ENCODE results near the gene TMEM51.
A peak's percentile ranks its signal among the peaks of the same experiment; 100 is the strongest.

TMEM51 gene

DNA sequence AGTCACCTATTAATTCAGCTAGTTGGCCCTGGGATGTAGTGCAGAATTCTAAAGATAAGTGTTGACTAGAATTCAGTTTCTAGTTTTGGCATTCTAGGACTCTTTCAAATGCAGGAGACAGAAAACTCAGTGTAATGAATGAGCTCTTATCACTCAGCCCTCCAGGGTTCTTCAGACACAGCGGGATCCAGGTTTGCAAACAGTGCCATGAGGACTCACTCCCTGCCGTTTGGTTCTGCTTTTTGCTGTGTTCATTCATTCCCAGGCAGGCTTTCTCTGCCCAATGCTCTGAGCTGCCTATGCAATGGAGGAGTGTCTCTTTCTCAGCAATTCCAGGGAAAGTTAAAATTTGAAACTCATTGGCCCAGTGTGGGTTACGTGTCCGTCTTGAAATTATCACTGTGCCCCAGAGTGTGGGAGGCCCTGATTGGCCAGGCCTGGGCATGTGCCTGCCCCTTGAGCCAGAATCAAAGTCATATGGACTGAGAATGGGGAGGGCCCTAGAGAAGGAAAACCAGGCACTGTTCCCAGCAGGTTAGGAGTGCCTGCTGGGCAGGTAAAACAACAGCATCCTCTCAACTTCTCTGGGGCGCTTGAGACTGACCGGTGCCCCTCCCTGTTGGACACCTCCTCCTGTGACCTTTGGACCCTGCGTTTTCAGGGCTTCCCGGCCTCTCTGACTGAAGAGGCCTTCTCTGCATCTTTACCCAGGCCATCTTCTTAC lies 43.4 kb downstream of the TMEM51 start:
- DNase-seq = no peak
- Mint-ChIP-seq H3K9me3 (no peaks in the 10 kb centered on the region), H3K27ac (peak overlapping the region; percentile 36), H3K4me3 (no peak overlapping the region), H3K36me3 (ENCODE audit: low read depth) (no peaks in the 10 kb centered on the region), H3K4me1 (peaks cover 54% of the 10 kb centered on the region), H3K27me3 (ENCODE audit: low read depth, poor library complexity) (peaks cover 7% of the 10 kb centered on the region)
- TF ChIP-seq, protein P1, sequence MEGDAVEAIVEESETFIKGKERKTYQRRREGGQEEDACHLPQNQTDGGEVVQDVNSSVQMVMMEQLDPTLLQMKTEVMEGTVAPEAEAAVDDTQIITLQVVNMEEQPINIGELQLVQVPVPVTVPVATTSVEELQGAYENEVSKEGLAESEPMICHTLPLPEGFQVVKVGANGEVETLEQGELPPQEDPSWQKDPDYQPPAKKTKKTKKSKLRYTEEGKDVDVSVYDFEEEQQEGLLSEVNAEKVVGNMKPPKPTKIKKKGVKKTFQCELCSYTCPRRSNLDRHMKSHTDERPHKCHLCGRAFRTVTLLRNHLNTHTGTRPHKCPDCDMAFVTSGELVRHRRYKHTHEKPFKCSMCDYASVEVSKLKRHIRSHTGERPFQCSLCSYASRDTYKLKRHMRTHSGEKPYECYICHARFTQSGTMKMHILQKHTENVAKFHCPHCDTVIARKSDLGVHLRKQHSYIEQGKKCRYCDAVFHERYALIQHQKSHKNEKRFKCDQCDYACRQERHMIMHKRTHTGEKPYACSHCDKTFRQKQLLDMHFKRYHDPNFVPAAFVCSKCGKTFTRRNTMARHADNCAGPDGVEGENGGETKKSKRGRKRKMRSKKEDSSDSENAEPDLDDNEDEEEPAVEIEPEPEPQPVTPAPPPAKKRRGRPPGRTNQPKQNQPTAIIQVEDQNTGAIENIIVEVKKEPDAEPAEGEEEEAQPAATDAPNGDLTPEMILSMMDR (IDR thresholded peaks at IDR 0.05) = no peak

DNA sequence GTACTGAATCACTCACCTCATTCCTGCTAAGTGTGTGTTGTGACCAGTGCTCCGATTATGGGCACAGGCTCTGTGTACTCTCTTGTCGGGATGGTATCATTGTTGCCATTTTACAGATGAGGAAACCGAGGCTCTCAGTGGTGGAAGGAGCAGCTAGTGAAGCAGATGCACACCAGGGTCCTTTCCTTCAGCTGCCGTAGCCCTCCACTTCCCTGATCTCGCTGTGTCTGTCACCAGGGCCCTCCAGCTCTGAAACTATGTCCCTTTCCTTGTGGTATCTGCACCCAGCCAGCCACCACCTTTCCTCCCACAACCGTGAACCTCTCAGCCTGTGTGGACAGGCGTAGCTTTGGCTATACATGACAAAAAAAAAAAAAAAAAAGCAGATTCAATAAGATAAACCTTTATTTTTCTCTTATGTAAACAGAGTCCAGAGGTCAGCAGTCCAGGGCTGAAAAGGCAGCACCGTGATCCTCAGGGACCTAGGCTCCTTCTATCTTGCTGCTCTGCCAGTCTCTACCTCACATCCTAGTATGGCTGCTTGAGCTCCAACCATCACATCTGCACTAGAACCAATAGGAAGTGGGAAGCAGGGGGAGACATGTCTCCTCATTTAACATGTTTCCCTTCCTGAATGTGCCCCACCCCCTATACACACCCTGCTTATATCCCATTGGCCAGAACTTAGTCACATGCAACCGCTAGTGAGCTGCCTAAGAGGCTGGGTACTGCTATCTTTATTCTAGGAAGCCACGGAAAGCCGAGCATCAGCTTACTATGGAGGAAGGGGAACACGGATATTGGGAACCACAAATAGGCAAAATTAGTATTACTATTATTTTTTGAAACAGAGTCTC lies 44.3 kb downstream of the TMEM51 start:
- TF ChIP-seq, protein P1 (IDR thresholded peaks at IDR 0.05) = no peak
- Mint-ChIP-seq H3K27ac (no peak overlapping the region), H3K27me3 (ENCODE audit: low read depth, poor library complexity) (peaks cover 11% of the 10 kb centered on the region), H3K36me3 (ENCODE audit: low read depth) (no peaks in the 10 kb centered on the region), H3K4me3 (no peak overlapping the region), H3K9me3 (no peaks in the 10 kb centered on the region), H3K4me1 (peaks cover 61% of the 10 kb centered on the region)
- DNase-seq = no peak

DNA sequence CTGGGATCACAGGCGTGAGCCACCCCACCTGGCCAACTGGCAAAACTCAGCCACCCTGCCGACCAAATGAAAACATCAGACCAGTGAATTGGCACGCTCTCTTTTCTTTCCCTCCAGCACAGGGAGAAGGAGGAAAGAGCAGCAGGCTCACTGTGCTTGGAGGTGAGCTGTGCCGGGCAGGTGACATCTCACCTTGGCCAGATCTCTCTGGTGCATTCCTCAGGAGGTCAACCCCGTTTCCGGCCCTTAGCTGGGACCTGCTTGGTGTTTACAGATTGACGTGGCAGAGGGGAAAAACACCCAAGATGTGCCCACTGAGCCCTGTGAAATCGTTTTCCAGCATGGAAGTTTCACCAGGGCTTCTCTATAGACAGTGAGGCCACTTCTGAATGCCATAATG lies 45.1 kb downstream of the TMEM51 start:
- H3K4me1 Mint-ChIP-seq = peaks cover 70% of the 10 kb centered on the region

DNA sequence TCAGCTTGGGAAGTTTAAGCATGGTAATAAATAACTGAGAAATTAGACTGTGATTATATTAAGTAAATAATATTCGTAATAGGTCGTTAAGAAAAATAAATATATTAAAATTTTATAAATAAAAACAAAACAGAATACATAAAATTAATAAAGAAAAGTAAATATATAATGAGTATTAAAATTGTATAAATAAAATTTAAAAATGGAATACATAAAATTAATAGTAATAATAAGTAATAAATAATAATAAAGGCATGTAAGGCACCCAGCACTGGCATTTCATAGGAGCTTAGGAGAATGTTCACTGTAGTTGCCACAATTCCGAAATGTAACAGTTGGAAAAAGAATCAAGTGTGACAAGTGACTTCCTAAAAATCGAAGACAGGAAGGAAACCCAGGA lies 47.7 kb downstream of the TMEM51 start:
- Mint-ChIP-seq H3K27me3 (ENCODE audit: low read depth, poor library complexity) (peaks cover 13% of the 10 kb centered on the region), H3K27ac (peak overlapping the region; percentile 84), H3K9me3 (no peaks in the 10 kb centered on the region), H3K4me3 (peak overlapping the region; percentile 42), H3K4me1 (peaks cover 82% of the 10 kb centered on the region), H3K36me3 (ENCODE audit: low read depth) (no peaks in the 10 kb centered on the region)
- TF ChIP-seq, protein P1 (IDR thresholded peaks at IDR 0.05) = no peak
- no peak for DNase-seq

More for the DNA sequence above, 45.1 kb downstream of the TMEM51 start:
- H3K36me3 Mint-ChIP-seq (ENCODE audit: low read depth) = no peaks in the 10 kb centered on the region
- TF ChIP-seq, protein P1 (IDR thresholded peaks at IDR 0.05) = no peak
- H3K9me3 Mint-ChIP-seq = no peaks in the 10 kb centered on the region
- H3K4me3 Mint-ChIP-seq = no peak overlapping the region
- DNase-seq = no peak
- no peak overlapping the region for H3K27ac Mint-ChIP-seq
- H3K27me3 Mint-ChIP-seq (ENCODE audit: low read depth, poor library complexity) = peaks cover 11% of the 10 kb centered on the region

DNA sequence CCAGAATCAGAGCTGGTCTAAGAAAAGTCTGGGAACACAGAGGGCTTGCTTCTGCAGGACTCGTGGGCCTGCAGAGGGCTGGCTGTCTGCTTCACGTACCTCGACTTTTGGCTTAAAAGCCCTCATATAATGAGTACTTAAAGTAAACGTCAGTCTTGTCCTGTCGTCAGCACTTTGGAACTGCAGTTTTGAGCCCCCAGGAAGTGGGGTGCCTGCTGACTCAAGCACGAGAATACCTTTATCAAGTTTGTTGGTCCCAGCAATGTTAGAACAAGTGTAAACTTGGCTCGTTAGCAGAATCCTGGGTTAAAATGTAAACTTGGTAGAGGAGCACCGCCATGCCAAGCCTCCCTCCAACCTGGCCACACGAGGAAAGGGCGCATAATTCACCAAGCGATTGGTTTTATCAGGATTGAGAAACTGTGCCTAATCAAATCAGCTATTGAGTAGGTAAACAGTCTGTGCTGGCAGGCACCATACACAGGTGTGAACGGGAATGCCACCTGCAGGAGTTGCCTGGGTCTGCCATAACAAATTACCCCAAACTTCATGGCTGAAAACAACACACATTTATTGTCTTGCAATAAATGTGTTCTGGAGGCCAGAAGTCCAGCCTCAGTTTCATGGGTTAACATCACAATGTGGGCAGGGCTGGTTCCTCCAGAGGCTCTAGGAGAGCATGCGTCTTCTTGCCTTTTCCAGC lies 48.5 kb downstream of the TMEM51 start:
- no peaks in the 10 kb centered on the region for H3K9me3 Mint-ChIP-seq
- no peak overlapping the region for H3K27ac Mint-ChIP-seq
- no peak overlapping the region for H3K4me3 Mint-ChIP-seq
- peaks cover 13% of the 10 kb centered on the region for H3K27me3 Mint-ChIP-seq (ENCODE audit: low read depth, poor library complexity)
- no peaks in the 10 kb centered on the region for H3K36me3 Mint-ChIP-seq (ENCODE audit: low read depth)
- TF ChIP-seq, protein P1 (IDR thresholded peaks at IDR 0.05) = no peak
- no peak for DNase-seq
- peaks cover 82% of the 10 kb centered on the region for H3K4me1 Mint-ChIP-seq
